ENCODE results near the gene FAM161B.

- TF ChIP-seq L3MBTL2 (conservative IDR thresholded peaks at IDR 0.05) (no peak), NFRKB (IDR thresholded peaks at IDR 0.05) (no peak), SUZ12 (IDR thresholded peaks at IDR 0.05) (no peak), SP1 (IDR thresholded peaks at IDR 0.05) (no peak), HDGF (IDR thresholded peaks at IDR 0.05; ENCODE audit: borderline replicate concordance) (no peak), LEF1 (IDR thresholded peaks at IDR 0.05; ENCODE audit: borderline replicate concordance) (no peak), BHLHE40 (IDR thresholded peaks at IDR 0.05; ENCODE audit: borderline replicate concordance) (no peak)
Measured at GRCh38 chr14:73887694-73888459, 62.0 kb downstream of the FAM161B start.

All from HEK293T (cell line).